Left lung (tissue), 10 donors: ENCODE data around the gene MYT1. TPM values are rescaled to one million over a fixed set of nuclear protein-coding genes. Genes with fewer than 3 reads are reported as not detected.
A peak's percentile ranks its signal among the peaks of the same experiment; 100 is the strongest.

Experiments used
- ATAC-seq: fragments of 200-7000 bp; cut with Tn5 transposase; one replicate; pipeline ENCODE4 v1.9.1; 2020; ENCODE audit warnings: moderate library complexity
- DNase-seq, 4 donors: peaks; one replicate each; pipeline ENCODE4 v3.0.0-alpha.2; 2013 to 2020
- H3K27ac ChIP-seq, 2 donors: fragments of 200-600 bp; sonication (generic) in 1 of 2; one replicate each; pipeline versions ENCODE4 v1.5.0 to v1.8.0; 2020 to 2021
- H3K27me3 ChIP-seq, 2 donors: fragments of 200-600 bp; sonication (generic) in 1 of 2; one replicate each; pipeline versions ENCODE4 v1.5.0 to v1.8.0; 2020 to 2021
- H3K36me3 ChIP-seq, 2 donors: fragments of 200-600 bp; sonication (generic) in 1 of 2; one replicate each; pipeline versions ENCODE4 v1.5.0 to v1.8.0; 2020 to 2021
- H3K4me1 ChIP-seq, 2 donors: fragments of 200-600 bp; one replicate each; pipeline ENCODE4 v1.8.0; 2021
- H3K4me3 ChIP-seq, 2 donors: fragments of 200-600 bp; sonication (generic) in 1 of 2; one replicate each; pipeline versions ENCODE4 v1.5.0 to v1.8.0; 2020 to 2021; ENCODE audit warnings: mild to moderate bottlenecking in 1 of 2
- H3K9me3 ChIP-seq, 2 donors: fragments of 200-600 bp; sonication (generic) in 1 of 2; one replicate each; pipeline versions ENCODE4 v1.5.0 to v1.8.0; 2020 to 2021
- CTCF ChIP-seq, 2 donors: fragments of 200-600 bp; sonication (generic) in 1 of 2; IDR thresholded peaks; one replicate each; pipeline versions ENCODE4 v1.5.0 to v1.8.0; 2021; ENCODE audit warnings: antibody characterized with exemption in 2 of 2
- intact Hi-C, 2 donors: fragments of 100-400 bp; cut with DNase I; formaldehyde crosslinking; loops; one replicate each; pipeline versions ENCODE4 v1.11.2 to v1.14.2; 2022
- polyA plus RNA-seq, 6 donors: library from polyadenylated mRNA; unstranded; fragments of 120-200 nt; gene quantifications; one replicate each; pipeline ENCODE4 v1.2.1, GENCODE V29; 2013; ENCODE audit not compliant: insufficient read length in 6 of 6
- total RNA-seq, 2 donors: library from RNA; stranded (reverse); fragmentation: NEBNext Ultra II Directional; extraction: Animal tissue kit (Norgen Biotek cat#: 25700); gene quantifications; one replicate each; pipeline ENCODE4 v1.2.1, GENCODE V29; 2021
- donor health status: DM: no; HTN: yes; CAD: no.
- donor health status: DM: no; HTN: no; CAD: no.

MYT1 gene
- total and polyA plus RNA-seq, 8 donors: 0.26 to 0.42 (median 0.32) TPM; not detected in 2

- no peaks in the 10 kb centered on the region for H3K36me3 ChIP-seq
- no peak overlapping the region for H3K27ac ChIP-seq
- peak; percentile 78 for ATAC-seq
- H3K4me1 ChIP-seq: peaks cover 3% of the 10 kb centered on the region in 2 donors
- TF ChIP-seq CTCF (IDR thresholded peaks at IDR 0.05): no peak
- DNase-seq: peak in 2 of 4 donors; percentile 46 to 65
- no peak overlapping the region for H3K4me3 ChIP-seq
- no peaks in the 10 kb centered on the region for H3K27me3 ChIP-seq
- intact Hi-C loops: no loop called here
- H3K9me3 ChIP-seq: no peaks in the 10 kb centered on the region
Observed at GRCh38 chr20:64211874-64212658, 47.8 kb downstream of the MYT1 start.

GRCh38 chr20:64212755-64213154 is 48.5 kb downstream of the MYT1 start:
- intact Hi-C loops: no loop called here
- no peak overlapping the region for H3K4me3 ChIP-seq
- no peak overlapping the region for H3K27ac ChIP-seq
- H3K9me3 ChIP-seq: no peaks in the 10 kb centered on the region
- peaks cover 3% of the 10 kb centered on the region in 2 donors for H3K4me1 ChIP-seq
- peak in 2 of 4 donors; percentile 61 to 80 for DNase-seq
- ATAC-seq: peak; percentile 56
- no peak for TF ChIP-seq CTCF (IDR thresholded peaks at IDR 0.05)
- no peaks in the 10 kb centered on the region for H3K27me3 ChIP-seq
- H3K36me3 ChIP-seq: no peaks in the 10 kb centered on the region

- peaks cover 3% of the 10 kb centered on the region in 2 donors for H3K4me1 ChIP-seq
- H3K9me3 ChIP-seq: no peaks in the 10 kb centered on the region
- no peak overlapping the region for H3K27ac ChIP-seq
- no peak overlapping the region for H3K4me3 ChIP-seq
- TF ChIP-seq CTCF (IDR thresholded peaks at IDR 0.05): no peak
- no peak for ATAC-seq
- H3K36me3 ChIP-seq: no peaks in the 10 kb centered on the region
- intact Hi-C loops: no loop called here
- H3K27me3 ChIP-seq: no peaks in the 10 kb centered on the region
- DNase-seq: no peak
Observed at GRCh38 chr20:64214113-64214512, 49.9 kb downstream of the MYT1 start.

GRCh38 chr20:64214952-64215351 is 50.7 kb downstream of the MYT1 start:
- Histone ChIP-seq H3K36me3 (no peaks in the 10 kb centered on the region), H3K27me3 (peaks cover 0 to 4% of the 10 kb centered on the region in 2 donors), H3K27ac (no peak overlapping the region), H3K4me1 (peaks cover 3% of the 10 kb centered on the region in 2 donors), H3K9me3 (no peaks in the 10 kb centered on the region), H3K4me3 (no peak overlapping the region)
- DNase-seq (no peak), ATAC-seq (no peak)
- intact Hi-C loops: no loop called here
- TF ChIP-seq CTCF (IDR thresholded peaks at IDR 0.05): no peak

GRCh38 chr20:64216036-64216435 is 51.8 kb downstream of the MYT1 start:
- no peak for TF ChIP-seq CTCF (IDR thresholded peaks at IDR 0.05)
- ATAC-seq (no peak), DNase-seq (no peak)
- intact Hi-C loops: no loop called here
- H3K4me3 ChIP-seq: no peak overlapping the region
- H3K36me3 ChIP-seq: no peaks in the 10 kb centered on the region
- no peak overlapping the region for H3K27ac ChIP-seq
- peaks cover 3% of the 10 kb centered on the region in 2 donors for H3K4me1 ChIP-seq
- peaks cover 0 to 9% of the 10 kb centered on the region in 2 donors for H3K27me3 ChIP-seq
- no peaks in the 10 kb centered on the region for H3K9me3 ChIP-seq
